HUES48 (cell line): ENCODE data around the gene TFF3.

Experiments used
- H3K27ac ChIP-seq: one replicate; pipeline ENCODE4 v1.7.0; 2013; ENCODE audit warnings: low read depth, low read length, inconsistent platforms
- H3K27me3 ChIP-seq: 2 replicates; pipeline ENCODE4 v1.6.1; 2013; ENCODE audit warnings: mild to moderate bottlenecking, low read length; ENCODE audit not compliant: control insufficient read depth, insufficient read depth
- H3K36me3 ChIP-seq: 2 replicates; pipeline ENCODE4 v1.6.1; 2013; ENCODE audit warnings: low read length; ENCODE audit not compliant: control insufficient read depth, insufficient read depth
- H3K4me1 ChIP-seq: 2 replicates; pipeline ENCODE4 v1.6.1; 2013; ENCODE audit warnings: mild to moderate bottlenecking, low read length; ENCODE audit not compliant: control insufficient read depth, insufficient read depth
- H3K4me3 ChIP-seq: 2 replicates; pipeline ENCODE4 v1.5.1; 2013; ENCODE audit warnings: mild to moderate bottlenecking, low read depth, low read length
- H3K9ac ChIP-seq: 2 replicates; pipeline ENCODE4 v1.6.1; 2013; ENCODE audit warnings: mild to moderate bottlenecking, low read depth, low read length, moderate library complexity
- H3K9me3 ChIP-seq: 2 replicates; pipeline ENCODE4 v1.6.1; 2013; ENCODE audit warnings: low read length; ENCODE audit not compliant: control insufficient read depth, insufficient read depth

TFF3 gene

DNA sequence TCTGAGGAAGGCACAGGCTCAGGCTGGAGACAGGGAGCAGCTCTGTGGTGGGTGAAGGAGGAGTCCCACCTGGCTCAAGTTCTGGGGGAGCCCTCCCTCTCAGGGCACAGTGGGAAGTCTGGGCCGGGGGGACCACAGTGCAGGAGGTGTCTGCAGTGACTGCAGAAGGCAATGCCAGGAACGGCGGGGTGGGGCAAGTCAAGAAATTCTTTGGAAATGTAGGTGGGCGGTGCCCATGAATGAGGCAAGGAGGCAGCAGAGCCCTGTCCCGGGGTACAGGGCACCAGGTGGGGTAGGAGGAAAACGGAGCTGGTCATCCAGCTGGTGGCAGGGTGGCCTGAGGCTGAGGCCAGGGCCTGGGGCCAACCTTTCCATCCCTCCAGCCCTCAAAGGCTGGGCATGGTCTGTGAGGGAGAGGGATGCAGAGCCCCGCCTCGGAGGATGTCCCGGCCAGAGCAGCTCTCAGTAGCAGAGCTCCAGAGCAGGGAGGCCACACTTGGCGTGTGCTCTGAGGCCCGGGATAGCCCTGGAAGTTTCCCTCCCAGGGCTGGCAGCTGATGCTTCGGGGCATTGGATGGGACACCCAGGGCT, 4.7 kb downstream of the TFF3 start:
- Histone ChIP-seq H3K27ac (no peak overlapping the region), H3K36me3 (no peaks in the 10 kb centered on the region), H3K27me3 (no peaks in the 10 kb centered on the region), H3K9ac (no peak overlapping the region), H3K9me3 (no peaks in the 10 kb centered on the region), H3K4me3 (no peak overlapping the region), H3K4me1 (peaks cover 15% of the 10 kb centered on the region)

DNA sequence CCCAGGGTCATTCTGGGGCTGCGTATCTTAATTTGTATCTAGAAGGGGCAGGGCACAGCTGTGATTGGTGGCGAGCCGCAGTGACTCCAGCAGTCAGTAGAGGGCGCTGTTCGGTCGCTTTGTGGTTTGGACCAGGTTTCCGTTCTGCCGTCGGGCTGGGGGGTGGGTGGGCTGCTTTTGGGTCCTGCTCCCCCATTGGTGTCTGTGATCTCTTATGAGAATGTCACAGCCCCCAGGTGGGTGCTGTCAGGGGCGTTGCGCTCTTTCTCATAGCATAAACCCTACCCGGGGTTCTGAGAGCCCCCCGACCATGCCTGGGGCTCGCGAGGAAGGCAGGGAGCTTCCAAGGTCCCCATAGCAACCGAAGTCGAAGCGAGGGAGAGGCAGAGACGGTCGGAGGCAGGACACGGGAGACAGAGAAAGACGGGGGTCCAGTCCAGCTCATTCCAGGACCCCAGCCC, 5.4 kb downstream of the TFF3 start:
- H3K9ac ChIP-seq: no peak overlapping the region
- peak overlapping the region; percentile 45 for H3K4me3 ChIP-seq
- H3K36me3 ChIP-seq: no peaks in the 10 kb centered on the region
- H3K4me1 ChIP-seq: peaks cover 15% of the 10 kb centered on the region
- H3K9me3 ChIP-seq: no peaks in the 10 kb centered on the region
- H3K27ac ChIP-seq: no peak overlapping the region
- no peaks in the 10 kb centered on the region for H3K27me3 ChIP-seq

DNA sequence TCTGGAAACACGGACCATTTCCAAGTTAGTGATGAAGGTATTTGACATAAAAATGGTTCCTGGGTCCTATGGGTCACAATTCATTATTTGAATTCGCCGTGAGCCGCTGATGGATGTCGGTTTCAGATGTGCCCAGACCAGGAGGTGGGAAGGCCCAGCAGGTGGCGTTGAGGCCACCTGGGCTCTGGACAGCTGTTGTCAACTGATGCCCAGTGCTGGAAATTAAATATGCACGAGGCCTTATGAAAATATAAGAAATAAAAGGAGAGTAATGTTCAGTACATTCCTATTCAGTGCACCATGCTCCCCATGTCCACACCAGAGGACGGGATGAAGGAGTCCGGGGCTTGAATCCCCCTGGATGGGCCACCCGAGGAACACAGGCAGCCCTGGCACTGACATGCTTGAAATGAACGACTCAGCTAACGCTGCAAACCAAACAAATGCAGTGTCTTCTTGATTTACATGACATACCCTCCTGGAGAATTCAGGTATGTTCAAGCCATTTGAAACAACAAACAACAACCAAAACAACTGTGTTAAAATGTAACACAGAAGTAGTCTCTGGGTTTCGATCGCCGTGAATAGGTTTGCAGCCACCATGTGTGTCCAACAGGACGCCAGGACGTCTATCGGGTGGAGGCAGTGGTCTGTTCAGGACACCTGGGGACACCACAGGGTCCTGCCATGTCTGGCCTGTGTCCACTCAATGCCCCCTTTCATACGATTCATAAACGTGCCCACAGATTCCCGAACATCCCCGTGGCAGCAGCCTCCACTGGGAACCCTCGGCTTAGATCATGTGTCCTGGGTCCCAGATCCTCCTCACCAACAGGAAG, 6.1 kb downstream of the TFF3 start:
- no peak overlapping the region for H3K9ac ChIP-seq
- H3K27me3 ChIP-seq: no peaks in the 10 kb centered on the region
- H3K9me3 ChIP-seq: no peaks in the 10 kb centered on the region
- peaks cover 15% of the 10 kb centered on the region for H3K4me1 ChIP-seq
- no peak overlapping the region for H3K4me3 ChIP-seq
- no peak overlapping the region for H3K27ac ChIP-seq
- H3K36me3 ChIP-seq: no peaks in the 10 kb centered on the region

DNA sequence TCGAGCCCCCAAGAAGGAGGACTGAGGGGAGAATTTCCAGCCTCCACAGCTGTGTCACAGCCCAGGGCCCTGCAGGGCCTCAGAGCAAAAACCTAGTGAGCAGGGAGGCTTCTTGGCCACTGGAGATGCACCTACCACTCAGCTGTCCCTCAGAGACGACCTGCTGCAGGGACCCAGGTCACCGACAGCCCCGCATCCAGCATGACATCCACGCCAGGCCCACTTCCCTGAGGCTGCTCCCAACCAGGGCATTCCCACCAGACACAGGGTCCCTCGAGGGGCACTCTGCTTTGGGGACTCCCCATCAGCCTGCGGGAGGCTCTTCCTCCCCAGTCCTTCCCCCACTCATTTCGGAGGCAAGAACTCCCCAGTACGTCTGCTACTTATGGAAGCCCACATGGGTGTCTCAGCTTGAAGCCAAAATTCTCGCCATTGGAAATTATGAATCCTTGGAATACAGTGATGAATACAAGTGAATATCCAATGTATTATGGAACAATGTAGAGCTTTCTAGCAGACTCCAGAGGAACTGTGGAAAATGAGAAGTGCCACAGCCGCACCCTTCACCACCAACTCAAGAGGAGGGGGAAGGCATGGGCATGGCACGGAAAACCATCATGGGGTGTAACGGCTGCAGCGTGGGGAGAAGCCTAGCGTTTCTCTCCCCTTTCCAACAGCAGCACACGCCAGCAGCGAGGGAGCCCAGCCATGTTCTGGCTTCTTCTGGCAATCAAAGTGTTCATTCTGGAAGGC, 6.9 kb downstream of the TFF3 start:
- Histone ChIP-seq H3K4me1 (peaks cover 8% of the 10 kb centered on the region), H3K27me3 (no peaks in the 10 kb centered on the region), H3K9me3 (no peaks in the 10 kb centered on the region), H3K36me3 (no peaks in the 10 kb centered on the region), H3K27ac (no peak overlapping the region), H3K4me3 (no peak overlapping the region), H3K9ac (no peak overlapping the region)

DNA sequence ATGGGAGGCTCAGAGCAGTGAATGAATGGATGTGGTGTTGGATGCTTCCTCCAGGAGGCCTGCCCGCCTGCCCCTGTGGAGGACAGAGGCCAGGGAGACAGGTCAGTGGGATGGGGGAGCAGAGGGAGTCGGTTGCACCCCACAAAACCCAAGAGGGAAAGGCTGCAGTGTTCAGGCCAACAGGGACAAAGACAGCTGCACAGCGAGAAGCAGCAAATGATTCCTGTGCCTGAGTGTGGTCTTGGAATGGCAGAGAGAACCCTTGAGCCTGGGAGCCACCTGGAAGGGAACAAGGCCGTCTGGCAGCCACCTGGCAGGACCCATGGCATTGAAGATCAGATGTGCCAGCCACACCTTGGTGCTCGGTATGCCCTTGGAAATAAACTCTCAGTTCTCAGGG, 8.1 kb downstream of the TFF3 start:
- Histone ChIP-seq H3K36me3 (no peaks in the 10 kb centered on the region), H3K4me1 (peaks cover 4% of the 10 kb centered on the region; the same call in 1 of the 2 replicates), H3K27me3 (no peaks in the 10 kb centered on the region), H3K4me3 (no peak overlapping the region), H3K9me3 (no peaks in the 10 kb centered on the region), H3K27ac (no peak overlapping the region), H3K9ac (no peak overlapping the region)

DNA sequence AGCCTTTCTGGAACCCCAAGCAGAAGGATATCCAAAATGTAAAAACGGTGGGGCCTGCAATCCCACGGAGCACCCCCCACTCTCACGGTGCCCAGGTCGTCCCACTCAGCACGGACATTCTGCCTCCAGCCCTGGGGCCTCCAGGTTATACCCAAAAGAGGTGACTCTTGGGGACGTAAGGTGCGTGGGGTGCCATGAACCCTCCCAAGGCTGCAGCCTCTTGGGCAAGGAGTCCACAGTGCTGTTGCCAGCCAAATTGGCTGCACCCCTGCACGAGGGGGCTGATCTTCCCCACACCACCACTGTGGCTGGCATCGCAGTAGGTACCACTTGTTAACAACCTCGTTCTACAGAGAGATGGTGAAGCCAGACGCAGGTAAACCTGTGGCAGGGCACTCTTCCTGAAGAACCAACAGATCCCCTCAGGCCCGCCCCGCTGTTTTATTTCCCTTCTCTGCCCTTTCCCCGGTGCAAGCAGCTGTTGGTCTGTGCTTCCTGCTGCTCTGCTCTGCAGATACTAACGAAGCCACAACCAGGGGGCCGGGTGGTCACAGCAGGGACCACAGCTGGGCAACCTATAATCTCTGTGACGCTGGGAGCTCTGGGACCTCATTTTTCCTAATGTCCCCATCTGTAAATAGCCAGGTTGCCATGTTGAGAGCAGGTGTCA, 8.7 kb downstream of the TFF3 start:
- Histone ChIP-seq H3K27me3 (no peaks in the 10 kb centered on the region), H3K9ac (no peak overlapping the region), H3K36me3 (no peaks in the 10 kb centered on the region), H3K4me1 (peaks cover 4% of the 10 kb centered on the region; the same call in 1 of the 2 replicates), H3K4me3 (no peak overlapping the region), H3K9me3 (no peaks in the 10 kb centered on the region), H3K27ac (no peak overlapping the region)

DNA sequence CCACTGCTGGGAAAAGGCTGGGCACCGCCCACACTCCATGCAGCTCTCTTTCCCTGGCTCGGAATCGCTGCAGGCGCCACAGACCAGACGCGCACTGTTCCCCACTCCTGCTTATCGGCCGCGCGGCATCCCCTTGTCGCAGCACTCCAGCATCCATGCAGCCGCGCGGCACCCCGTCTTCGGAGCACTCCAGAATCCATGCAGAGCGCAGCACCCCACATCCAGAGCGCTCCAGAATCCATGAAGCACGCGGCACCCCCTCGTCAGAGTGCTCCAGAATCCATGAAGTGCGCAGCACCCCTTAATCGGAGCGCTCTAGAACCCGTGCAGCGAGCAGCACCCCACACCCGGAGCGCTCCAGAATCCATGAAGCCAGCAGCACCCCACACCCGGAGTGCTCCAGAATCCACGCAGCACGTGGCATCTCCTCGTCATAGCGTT, 9.5 kb downstream of the TFF3 start:
- Histone ChIP-seq H3K27ac (no peak overlapping the region), H3K9me3 (no peaks in the 10 kb centered on the region), H3K4me3 (no peak overlapping the region), H3K27me3 (no peaks in the 10 kb centered on the region), H3K9ac (no peak overlapping the region), H3K36me3 (no peaks in the 10 kb centered on the region), H3K4me1 (peaks cover 4% of the 10 kb centered on the region; the same call in 1 of the 2 replicates)

DNA sequence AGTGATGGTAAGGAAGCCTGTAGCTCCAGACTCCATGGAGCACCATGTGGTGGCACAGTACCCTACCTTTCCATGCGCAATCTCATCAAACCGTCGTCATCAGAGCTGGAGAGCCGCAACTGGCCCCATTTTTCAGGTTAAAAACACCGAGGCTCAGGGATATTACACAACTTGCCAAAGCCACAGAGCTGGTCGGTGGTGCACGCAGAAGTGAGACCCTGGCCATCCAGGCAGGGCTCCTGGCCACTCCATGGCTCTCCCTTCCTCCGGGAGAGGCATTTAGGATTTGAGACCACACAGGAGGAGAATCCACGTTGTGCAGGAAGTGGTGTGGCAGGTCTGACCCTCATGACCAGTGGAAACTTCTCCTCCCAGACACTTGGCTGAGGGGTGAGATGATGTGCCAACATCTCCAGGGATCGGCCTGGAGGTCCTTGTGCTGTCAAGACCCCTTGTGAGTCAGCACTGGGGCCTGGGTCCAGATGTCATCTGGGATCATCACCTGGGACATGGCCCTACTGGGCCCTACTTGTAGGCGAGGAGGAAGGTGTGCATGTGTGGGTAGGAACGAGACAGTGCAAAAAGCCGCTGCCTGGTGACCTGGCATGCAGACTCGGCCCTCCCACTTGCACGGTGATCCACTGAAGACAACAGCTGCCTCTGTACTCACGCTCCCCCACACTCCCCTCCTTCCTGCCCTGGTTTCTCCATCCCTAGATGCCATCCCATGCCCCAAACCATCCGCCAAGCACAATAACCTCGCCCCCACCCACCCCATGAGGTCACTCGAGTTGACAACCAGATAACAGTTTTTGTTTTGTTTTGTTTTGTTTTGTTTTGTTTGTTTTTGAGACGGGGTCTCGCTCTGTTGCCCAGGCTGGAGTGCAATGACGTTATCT, 10.4 kb downstream of the TFF3 start:
- H3K4me1 ChIP-seq: 0 out of 2 replicates have a peak, but pooled peaks cover 4% of the 10 kb centered on the region

DNA sequence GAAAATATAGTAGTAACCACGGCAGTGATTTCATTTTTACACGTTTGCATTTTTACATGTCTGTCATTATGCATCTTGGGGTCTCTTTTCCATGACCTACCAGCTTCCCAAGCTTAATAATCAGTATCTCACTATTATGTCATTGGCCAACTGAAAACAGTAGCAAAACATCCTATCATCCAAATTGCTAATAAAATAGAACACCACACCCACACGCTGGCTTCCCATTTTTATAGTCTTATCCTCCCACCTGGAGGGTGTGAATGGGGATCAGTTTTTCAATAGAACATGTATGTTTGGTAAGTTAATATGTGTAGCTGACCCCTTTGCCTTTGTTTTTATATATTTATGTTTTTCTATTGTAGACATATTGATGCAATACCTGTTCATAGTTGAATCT, 11.8 kb downstream of the TFF3 start:
- no peak overlapping the region for H3K27ac ChIP-seq
- no peaks in the 10 kb centered on the region for H3K27me3 ChIP-seq
- H3K4me1 ChIP-seq: no peaks in the 10 kb centered on the region; the same call in 1 of the 2 replicates
- no peak overlapping the region for H3K9ac ChIP-seq
- no peaks in the 10 kb centered on the region for H3K36me3 ChIP-seq
- no peak overlapping the region for H3K4me3 ChIP-seq
- no peaks in the 10 kb centered on the region for H3K9me3 ChIP-seq

More for the DNA sequence above, 10.4 kb downstream of the TFF3 start:
- Histone ChIP-seq H3K4me3 (no peak overlapping the region), H3K9me3 (no peaks in the 10 kb centered on the region), H3K9ac (no peak overlapping the region), H3K36me3 (no peaks in the 10 kb centered on the region), H3K27me3 (no peaks in the 10 kb centered on the region), H3K27ac (no peak overlapping the region)

DNA sequence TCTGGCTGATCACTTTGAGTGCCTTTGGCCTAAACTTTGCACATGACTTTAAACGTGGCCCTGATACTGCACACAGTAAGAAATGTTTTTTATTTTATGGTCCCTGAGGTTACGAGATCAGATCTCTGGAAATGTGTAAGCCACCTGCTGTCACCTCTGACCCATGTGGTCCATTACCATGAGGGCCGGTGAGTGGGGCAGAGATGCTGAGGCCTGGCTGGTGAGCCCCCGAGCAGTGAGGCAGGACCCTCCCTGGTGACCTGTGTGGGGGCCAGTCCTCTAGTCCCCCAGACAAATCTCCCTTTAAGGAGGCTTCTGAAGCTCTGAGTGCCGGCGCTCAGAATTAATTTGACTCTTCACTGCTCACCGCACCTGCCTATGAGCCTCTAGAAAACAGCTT, 12.4 kb downstream of the TFF3 start:
- no peak overlapping the region for H3K4me3 ChIP-seq
- no peak overlapping the region for H3K27ac ChIP-seq
- no peaks in the 10 kb centered on the region for H3K36me3 ChIP-seq
- no peak overlapping the region for H3K9ac ChIP-seq
- no peaks in the 10 kb centered on the region for H3K27me3 ChIP-seq
- H3K4me1 ChIP-seq: no peaks in the 10 kb centered on the region; the same call in 1 of the 2 replicates
- no peaks in the 10 kb centered on the region for H3K9me3 ChIP-seq
